ENCODE measurements around the gene GNAO1. TPM values are rescaled to one million over a fixed set of nuclear protein-coding genes. Genes with fewer than 3 reads are reported as not detected.

The GNAO1 gene
- total RNA-seq: 1 to 10 TPM; 1.2 to 6.3 (median 3.9) TPM
- 10 to 100 TPM in 1 of 2 donors, 1 to 10 TPM in 1; 7.6 to 13.4 TPM for polyA plus RNA-seq

DNA sequence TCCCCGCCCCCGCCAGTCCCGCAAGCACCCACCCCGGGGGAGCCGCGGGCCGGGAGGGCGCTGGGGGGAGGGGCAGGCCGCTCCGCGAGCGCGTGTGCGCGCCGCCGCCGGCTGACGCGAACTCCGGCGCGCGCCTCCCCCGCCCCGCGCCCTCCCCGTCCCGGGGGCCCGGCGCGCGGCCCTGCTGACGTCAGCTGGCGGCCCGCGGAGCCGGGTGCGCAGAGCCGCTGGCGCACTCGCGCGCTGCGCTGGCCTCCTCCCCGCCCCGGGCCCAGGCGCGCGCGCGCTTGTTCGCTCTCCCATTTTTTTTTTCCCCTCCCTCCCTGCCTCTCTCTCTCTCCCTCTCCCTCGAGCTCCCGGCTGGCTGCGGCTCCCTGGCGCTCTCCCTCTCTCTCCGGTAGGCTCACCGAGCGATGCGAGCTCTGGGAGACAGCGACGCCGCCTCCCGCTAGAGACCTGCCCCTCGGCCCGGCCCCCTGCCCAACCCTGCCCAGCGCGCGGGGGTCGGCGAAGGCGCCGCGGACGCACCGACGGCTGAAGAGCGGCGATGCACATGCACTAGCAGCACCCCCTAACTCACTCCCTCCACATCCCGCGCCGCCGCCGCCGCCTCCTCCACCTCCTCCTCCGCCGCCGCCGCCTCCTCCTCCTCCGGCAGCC, at the start of gene GNAO1:
GNAO1 (plus strand) TSS at position 334 of the 660 bp plus-strand sequence. CDS start 747 bp downstream, outside the sequence.
- Histone ChIP-seq H3K36me3 (no peaks in the 10 kb centered on the region), H3K4me1 (no peaks in the 10 kb centered on the region), H3K4me3 (peak within 1 kb of the TSS; percentile 12 to 55 (median 44)), H3K27me3 (peaks cover 0 to 15% (median 0%) of the 10 kb centered on the region in 4 donors), H3K9me3 (no peaks in the 10 kb centered on the region), H3K27ac (peak within 1 kb of the TSS in 2 of 4 donors; percentile 5 to 58)
- TF ChIP-seq, protein P1, sequence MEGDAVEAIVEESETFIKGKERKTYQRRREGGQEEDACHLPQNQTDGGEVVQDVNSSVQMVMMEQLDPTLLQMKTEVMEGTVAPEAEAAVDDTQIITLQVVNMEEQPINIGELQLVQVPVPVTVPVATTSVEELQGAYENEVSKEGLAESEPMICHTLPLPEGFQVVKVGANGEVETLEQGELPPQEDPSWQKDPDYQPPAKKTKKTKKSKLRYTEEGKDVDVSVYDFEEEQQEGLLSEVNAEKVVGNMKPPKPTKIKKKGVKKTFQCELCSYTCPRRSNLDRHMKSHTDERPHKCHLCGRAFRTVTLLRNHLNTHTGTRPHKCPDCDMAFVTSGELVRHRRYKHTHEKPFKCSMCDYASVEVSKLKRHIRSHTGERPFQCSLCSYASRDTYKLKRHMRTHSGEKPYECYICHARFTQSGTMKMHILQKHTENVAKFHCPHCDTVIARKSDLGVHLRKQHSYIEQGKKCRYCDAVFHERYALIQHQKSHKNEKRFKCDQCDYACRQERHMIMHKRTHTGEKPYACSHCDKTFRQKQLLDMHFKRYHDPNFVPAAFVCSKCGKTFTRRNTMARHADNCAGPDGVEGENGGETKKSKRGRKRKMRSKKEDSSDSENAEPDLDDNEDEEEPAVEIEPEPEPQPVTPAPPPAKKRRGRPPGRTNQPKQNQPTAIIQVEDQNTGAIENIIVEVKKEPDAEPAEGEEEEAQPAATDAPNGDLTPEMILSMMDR (IDR thresholded peaks at IDR 0.05): no peak
- WGBS, 2 donors: 1% methylated on average over 53 to 91 of the region's 91 CpGs
- FAIRE-seq: no peak
- intact Hi-C loops (cut with DNase I): no loop called here
- DNase-seq: peak; percentile 46 to 82 (median 58)
- peak; percentile 67 to 83 (median 76) for ATAC-seq

GRCh38 chr16:56143666-56144065, 47.6 kb upstream of the GNAO1 start:
- FAIRE-seq: no peak
- WGBS, 2 donors: 0 to 32% methylated on average over 1 of the region's 1 CpG
- H3K4me3 ChIP-seq: no peak overlapping the region
- no peaks in the 10 kb centered on the region for H3K36me3 ChIP-seq
- no peak for ATAC-seq
- no peaks in the 10 kb centered on the region for H3K9me3 ChIP-seq
- H3K27ac ChIP-seq: no peak overlapping the region
- TF ChIP-seq, protein P1 (IDR thresholded peaks at IDR 0.05): no peak
- intact Hi-C loops (cut with DNase I): no loop called here
- no peak for DNase-seq
- H3K27me3 ChIP-seq: peaks cover 0 to 8% (median 0%) of the 10 kb centered on the region in 4 donors
- H3K4me1 ChIP-seq: no peaks in the 10 kb centered on the region

- DNase-seq: no peak
- no peak for FAIRE-seq
- H3K4me1 ChIP-seq: no peaks in the 10 kb centered on the region
- no peaks in the 10 kb centered on the region for H3K36me3 ChIP-seq
- TF ChIP-seq, protein P1 (IDR thresholded peaks at IDR 0.05): no peak
- no peak for ATAC-seq
- no peaks in the 10 kb centered on the region for H3K9me3 ChIP-seq
- 54 to 61% methylated on average over 2 of the region's 2 CpGs for WGBS, 2 donors
- no peak overlapping the region for H3K27ac ChIP-seq
- intact Hi-C loops (cut with DNase I): no loop called here
- H3K4me3 ChIP-seq: no peak overlapping the region
- H3K27me3 ChIP-seq: peaks cover 0 to 8% (median 0%) of the 10 kb centered on the region in 4 donors
Measured at GRCh38 chr16:56145369-56145768, 45.9 kb upstream of the GNAO1 start.

DNA sequence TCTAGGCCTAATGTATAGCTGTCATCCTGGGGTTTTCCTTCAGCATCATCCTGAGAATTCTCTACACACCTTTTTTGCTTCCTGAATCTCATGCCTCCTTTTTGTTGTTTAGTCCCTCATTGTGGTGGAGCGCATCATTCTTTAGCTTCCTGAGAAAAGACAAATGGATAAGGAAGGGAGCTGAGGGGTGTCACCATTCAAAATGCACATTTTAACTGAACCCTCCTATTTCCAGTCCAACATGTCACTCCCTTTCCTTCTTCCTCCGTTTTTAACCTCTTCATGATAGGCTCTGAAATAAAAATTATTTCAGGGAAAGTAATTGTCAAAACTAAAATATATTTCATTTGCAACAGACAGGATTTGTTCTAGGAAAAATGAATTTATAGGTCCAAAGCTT, 39.7 kb upstream of the GNAO1 start:
- ATAC-seq: no peak

More for the DNA sequence above, 39.7 kb upstream of the GNAO1 start:
- Histone ChIP-seq H3K27me3 (no peaks in the 10 kb centered on the region), H3K36me3 (no peaks in the 10 kb centered on the region), H3K4me1 (no peaks in the 10 kb centered on the region), H3K27ac (no peak overlapping the region), H3K9me3 (no peaks in the 10 kb centered on the region), H3K4me3 (no peak overlapping the region)
- intact Hi-C loops (cut with DNase I): no loop called here
- WGBS, 2 donors: 62 to 64% methylated on average over 2 of the region's 2 CpGs
- TF ChIP-seq, protein P1 (IDR thresholded peaks at IDR 0.05): no peak
- no peak for DNase-seq
- no peak for FAIRE-seq
